SK-N-SH (cell line): ENCODE results near the gene DNAH3.

Source experiments
- CTCF ChIP-seq: fragments of 200-600 bp; sonication (generic); IDR thresholded peaks from 2 replicates; pipeline ENCODE4 v1.6.1; 2017; ENCODE audit warnings: antibody characterized with exemption, mild to moderate bottlenecking, moderate library complexity
- EP300 ChIP-seq, 2 experiments: IDR thresholded peaks; 2 replicates each; pipeline versions ENCODE4 v1.4.0 to v1.6.1; 2012; ENCODE audit warnings: borderline replicate concordance in 1 of 2, low read depth in 1 of 2, low read length in 1 of 2
- EZH2phosphoT487 ChIP-seq: fragments of 200-600 bp; sonication (generic); IDR thresholded peaks from 2 replicates; pipeline ENCODE4 v1.6.1; 2017; ENCODE audit warnings: low read depth, mixed run types, mild to moderate bottlenecking, antibody characterized with exemption, moderate library complexity, borderline replicate concordance
- POLR2AphosphoS5 ChIP-seq: IDR thresholded peaks from 2 replicates; pipeline ENCODE4 v1.6.1; 2012; ENCODE audit warnings: low read depth, low read length
- SIN3A ChIP-seq: IDR thresholded peaks from 2 replicates; pipeline ENCODE4 v1.6.1; 2012; ENCODE audit warnings: low read depth, mild to moderate bottlenecking, low read length, moderate library complexity, borderline replicate concordance
- YY1 ChIP-seq: IDR thresholded peaks from 2 replicates; pipeline ENCODE4 v1.4.0; 2012; ENCODE audit warnings: low read depth, mild to moderate bottlenecking

- no peak for TF ChIP-seq CTCF
- no peak for TF ChIP-seq POLR2AphosphoS5
- TF ChIP-seq EZH2phosphoT487, result no peak
- no peak for TF ChIP-seq SIN3A
- no peak for TF ChIP-seq EP300 (IDR thresholded peaks at IDR 0.05; ENCODE audit: borderline replicate concordance in 1 of 2, low read depth in 1 of 2, low read length in 1 of 2)
- no peak for TF ChIP-seq YY1
These were observed 7.0 kb upstream of the DNAH3 start for GRCh38 chr16:21157632-21158031.
